ENCODE results near the gene TRAF2.

The TRAF2 gene

DNA sequence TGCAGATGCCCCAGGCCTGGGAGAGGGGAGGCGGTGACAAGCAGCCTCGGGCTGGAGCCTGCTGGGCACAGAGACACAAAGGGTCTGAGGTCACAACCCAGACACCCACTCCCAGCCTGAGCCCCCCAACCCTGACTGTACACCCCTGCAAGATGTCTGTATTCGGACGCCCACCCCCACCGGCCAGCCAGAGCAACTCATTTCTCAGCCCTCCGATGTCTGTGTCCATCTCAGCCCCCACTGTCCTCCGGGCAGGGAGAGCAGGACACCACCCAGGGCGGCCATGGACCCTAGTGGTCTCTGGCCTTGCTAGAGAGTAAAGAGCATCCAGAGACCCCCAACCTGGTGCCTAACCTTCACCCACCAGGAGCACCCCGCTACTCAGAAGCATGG lies 69.6 kb downstream of the TRAF2 start:
- no peak for ATAC-seq
- TF ChIP-seq SNAI2 (CRISPR knock-in tag; IDR thresholded peaks at IDR 0.05) (no peak), ZFP30 (CRISPR knock-in tag; IDR thresholded peaks at IDR 0.05) (no peak), GLIS3 (CRISPR knock-in tag; IDR thresholded peaks at IDR 0.05) (no peak), OSR1 (CRISPR knock-in tag; IDR thresholded peaks at IDR 0.05) (no peak), TOX (CRISPR knock-in tag; IDR thresholded peaks at IDR 0.05; ENCODE audit: borderline replicate concordance) (no peak), CSDC2 (CRISPR knock-in tag; IDR thresholded peaks at IDR 0.05) (no peak), RARB (CRISPR knock-in tag; IDR thresholded peaks at IDR 0.05) (no peak), ISL1 (CRISPR knock-in tag; IDR thresholded peaks at IDR 0.05) (no peak), ZC3H10 (CRISPR knock-in tag; IDR thresholded peaks at IDR 0.05) (no peak)
- TF ChIP-seq, protein P1, sequence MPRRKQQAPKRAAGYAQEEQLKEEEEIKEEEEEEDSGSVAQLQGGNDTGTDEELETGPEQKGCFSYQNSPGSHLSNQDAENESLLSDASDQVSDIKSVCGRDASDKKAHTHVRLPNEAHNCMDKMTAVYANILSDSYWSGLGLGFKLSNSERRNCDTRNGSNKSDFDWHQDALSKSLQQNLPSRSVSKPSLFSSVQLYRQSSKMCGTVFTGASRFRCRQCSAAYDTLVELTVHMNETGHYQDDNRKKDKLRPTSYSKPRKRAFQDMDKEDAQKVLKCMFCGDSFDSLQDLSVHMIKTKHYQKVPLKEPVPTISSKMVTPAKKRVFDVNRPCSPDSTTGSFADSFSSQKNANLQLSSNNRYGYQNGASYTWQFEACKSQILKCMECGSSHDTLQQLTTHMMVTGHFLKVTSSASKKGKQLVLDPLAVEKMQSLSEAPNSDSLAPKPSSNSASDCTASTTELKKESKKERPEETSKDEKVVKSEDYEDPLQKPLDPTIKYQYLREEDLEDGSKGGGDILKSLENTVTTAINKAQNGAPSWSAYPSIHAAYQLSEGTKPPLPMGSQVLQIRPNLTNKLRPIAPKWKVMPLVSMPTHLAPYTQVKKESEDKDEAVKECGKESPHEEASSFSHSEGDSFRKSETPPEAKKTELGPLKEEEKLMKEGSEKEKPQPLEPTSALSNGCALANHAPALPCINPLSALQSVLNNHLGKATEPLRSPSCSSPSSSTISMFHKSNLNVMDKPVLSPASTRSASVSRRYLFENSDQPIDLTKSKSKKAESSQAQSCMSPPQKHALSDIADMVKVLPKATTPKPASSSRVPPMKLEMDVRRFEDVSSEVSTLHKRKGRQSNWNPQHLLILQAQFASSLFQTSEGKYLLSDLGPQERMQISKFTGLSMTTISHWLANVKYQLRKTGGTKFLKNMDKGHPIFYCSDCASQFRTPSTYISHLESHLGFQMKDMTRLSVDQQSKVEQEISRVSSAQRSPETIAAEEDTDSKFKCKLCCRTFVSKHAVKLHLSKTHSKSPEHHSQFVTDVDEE (CRISPR knock-in tag; IDR thresholded peaks at IDR 0.05), result no peak
- TF ChIP-seq, protein P2, sequence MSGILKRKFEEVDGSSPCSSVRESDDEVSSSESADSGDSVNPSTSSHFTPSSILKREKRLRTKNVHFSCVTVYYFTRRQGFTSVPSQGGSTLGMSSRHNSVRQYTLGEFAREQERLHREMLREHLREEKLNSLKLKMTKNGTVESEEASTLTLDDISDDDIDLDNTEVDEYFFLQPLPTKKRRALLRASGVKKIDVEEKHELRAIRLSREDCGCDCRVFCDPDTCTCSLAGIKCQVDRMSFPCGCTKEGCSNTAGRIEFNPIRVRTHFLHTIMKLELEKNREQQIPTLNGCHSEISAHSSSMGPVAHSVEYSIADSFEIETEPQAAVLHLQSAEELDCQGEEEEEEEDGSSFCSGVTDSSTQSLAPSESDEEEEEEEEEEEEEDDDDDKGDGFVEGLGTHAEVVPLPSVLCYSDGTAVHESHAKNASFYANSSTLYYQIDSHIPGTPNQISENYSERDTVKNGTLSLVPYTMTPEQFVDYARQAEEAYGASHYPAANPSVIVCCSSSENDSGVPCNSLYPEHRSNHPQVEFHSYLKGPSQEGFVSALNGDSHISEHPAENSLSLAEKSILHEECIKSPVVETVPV (CRISPR knock-in tag; IDR thresholded peaks at IDR 0.05), result no peak

DNA sequence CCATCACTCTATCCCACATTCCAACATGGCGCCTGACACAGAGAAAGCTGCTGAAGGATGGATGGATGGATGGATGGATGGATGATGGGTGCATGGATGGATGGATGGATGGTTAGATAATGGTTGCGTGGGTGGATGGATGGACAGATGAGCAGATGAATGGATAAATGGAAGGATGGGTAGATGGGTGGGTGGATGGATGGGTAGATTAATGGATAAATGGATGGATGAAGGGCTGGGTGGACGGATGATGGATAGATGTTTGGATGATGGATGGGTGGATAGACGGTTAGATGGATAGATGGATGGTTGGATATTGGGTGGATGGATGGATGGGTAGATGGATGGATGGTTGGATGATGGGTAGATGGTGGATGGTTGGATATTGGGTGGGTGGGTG lies 70.3 kb downstream of the TRAF2 start:
- TF ChIP-seq GLIS3 (CRISPR knock-in tag; IDR thresholded peaks at IDR 0.05) (no peak), TCF4 (CRISPR knock-in tag; IDR thresholded peaks at IDR 0.05; ENCODE audit: borderline replicate concordance) (no peak), PPARA (CRISPR knock-in tag; IDR thresholded peaks at IDR 0.05; ENCODE audit: borderline replicate concordance) (no peak), ZC3H10 (CRISPR knock-in tag; IDR thresholded peaks at IDR 0.05) (no peak), ESRRG (CRISPR knock-in tag; IDR thresholded peaks at IDR 0.05) (no peak), OSR1 (CRISPR knock-in tag; IDR thresholded peaks at IDR 0.05) (no peak), BACH2 (CRISPR knock-in tag; IDR thresholded peaks at IDR 0.05; ENCODE audit: borderline replicate concordance) (no peak), ISL1 (CRISPR knock-in tag; IDR thresholded peaks at IDR 0.05) (no peak)
- no peak for ATAC-seq

DNA sequence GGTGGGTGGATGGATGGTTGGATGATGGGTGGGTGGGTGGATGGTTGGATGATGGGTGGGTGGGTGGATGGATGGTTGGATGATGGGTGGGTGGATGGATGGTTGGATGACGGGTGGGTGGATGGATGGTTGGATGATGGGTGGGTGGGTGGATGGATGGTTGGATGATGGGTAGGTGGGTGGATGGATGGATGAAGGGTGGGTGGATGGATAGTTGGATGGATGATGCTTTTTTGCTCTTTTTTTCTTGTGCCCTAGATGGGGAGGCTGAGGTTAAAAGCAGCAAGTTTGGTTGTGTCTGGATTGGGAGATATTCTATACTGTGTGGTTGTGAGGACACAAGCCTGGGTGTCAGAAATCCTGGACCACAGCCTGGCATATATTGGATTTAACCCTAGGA lies 71.1 kb downstream of the TRAF2 start:
- ATAC-seq, result no peak
- TF ChIP-seq, protein P1 (CRISPR knock-in tag; IDR thresholded peaks at IDR 0.05), result no peak
- TF ChIP-seq SNAI2 (CRISPR knock-in tag; IDR thresholded peaks at IDR 0.05) (no peak), RARB (CRISPR knock-in tag; IDR thresholded peaks at IDR 0.05) (no peak), ZNF70 (CRISPR knock-in tag; IDR thresholded peaks at IDR 0.05) (no peak)
- TF ChIP-seq, protein P3, sequence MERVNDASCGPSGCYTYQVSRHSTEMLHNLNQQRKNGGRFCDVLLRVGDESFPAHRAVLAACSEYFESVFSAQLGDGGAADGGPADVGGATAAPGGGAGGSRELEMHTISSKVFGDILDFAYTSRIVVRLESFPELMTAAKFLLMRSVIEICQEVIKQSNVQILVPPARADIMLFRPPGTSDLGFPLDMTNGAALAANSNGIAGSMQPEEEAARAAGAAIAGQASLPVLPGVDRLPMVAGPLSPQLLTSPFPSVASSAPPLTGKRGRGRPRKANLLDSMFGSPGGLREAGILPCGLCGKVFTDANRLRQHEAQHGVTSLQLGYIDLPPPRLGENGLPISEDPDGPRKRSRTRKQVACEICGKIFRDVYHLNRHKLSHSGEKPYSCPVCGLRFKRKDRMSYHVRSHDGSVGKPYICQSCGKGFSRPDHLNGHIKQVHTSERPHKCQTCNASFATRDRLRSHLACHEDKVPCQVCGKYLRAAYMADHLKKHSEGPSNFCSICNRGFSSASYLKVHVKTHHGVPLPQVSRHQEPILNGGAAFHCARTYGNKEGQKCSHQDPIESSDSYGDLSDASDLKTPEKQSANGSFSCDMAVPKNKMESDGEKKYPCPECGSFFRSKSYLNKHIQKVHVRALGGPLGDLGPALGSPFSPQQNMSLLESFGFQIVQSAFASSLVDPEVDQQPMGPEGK (CRISPR knock-in tag; IDR thresholded peaks at IDR 0.05; ENCODE audit: borderline replicate concordance), result no peak

DNA sequence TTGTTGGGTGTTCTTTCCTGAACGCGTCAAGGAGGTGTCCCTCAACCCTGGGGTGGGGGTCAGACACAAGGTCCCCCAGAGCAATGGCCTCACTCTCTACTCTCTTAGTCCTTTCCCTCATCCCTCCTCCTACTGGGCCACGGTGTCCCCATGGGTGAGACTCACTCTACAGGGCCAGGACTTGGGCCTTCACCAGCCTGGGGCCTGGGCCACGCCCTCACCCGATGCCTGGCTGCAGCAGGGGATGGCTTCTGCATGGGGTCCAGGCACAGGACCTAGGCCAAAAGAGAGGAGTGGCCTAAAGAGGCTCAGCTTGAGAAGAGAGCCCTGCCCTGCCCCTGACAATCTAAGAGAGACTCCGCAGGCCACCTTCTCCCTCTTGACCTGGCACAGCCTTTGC lies 71.6 kb downstream of the TRAF2 start:
- TF ChIP-seq ZFP3 (CRISPR knock-in tag; IDR thresholded peaks at IDR 0.05) (no peak), TOX (CRISPR knock-in tag; IDR thresholded peaks at IDR 0.05; ENCODE audit: borderline replicate concordance) (no peak), ZNF565 (CRISPR knock-in tag; conservative IDR thresholded peaks at IDR 0.05; ENCODE audit: low read depth) (no peak), ESRRG (CRISPR knock-in tag; IDR thresholded peaks at IDR 0.05) (no peak), ZC3H10 (CRISPR knock-in tag; IDR thresholded peaks at IDR 0.05) (no peak), CSDC2 (CRISPR knock-in tag; IDR thresholded peaks at IDR 0.05) (no peak), ARNTL (CRISPR knock-in tag; IDR thresholded peaks at IDR 0.05; ENCODE audit: borderline replicate concordance, low read depth) (no peak), ZNF8 (CRISPR knock-in tag; IDR thresholded peaks at IDR 0.05) (no peak), ISL1 (CRISPR knock-in tag; IDR thresholded peaks at IDR 0.05) (no peak), OSR1 (CRISPR knock-in tag; IDR thresholded peaks at IDR 0.05) (no peak)
- TF ChIP-seq, protein P4, sequence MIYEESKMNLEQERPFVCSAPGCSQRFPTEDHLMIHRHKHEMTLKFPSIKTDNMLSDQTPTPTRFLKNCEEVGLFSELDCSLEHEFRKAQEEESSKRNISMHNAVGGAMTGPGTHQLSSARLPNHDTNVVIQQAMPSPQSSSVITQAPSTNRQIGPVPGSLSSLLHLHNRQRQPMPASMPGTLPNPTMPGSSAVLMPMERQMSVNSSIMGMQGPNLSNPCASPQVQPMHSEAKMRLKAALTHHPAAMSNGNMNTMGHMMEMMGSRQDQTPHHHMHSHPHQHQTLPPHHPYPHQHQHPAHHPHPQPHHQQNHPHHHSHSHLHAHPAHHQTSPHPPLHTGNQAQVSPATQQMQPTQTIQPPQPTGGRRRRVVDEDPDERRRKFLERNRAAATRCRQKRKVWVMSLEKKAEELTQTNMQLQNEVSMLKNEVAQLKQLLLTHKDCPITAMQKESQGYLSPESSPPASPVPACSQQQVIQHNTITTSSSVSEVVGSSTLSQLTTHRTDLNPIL (CRISPR knock-in tag; IDR thresholded peaks at IDR 0.05; ENCODE audit: low read depth), result no peak
- TF ChIP-seq, protein P3 (CRISPR knock-in tag; IDR thresholded peaks at IDR 0.05; ENCODE audit: borderline replicate concordance), result no peak
- TF ChIP-seq, protein P5, sequence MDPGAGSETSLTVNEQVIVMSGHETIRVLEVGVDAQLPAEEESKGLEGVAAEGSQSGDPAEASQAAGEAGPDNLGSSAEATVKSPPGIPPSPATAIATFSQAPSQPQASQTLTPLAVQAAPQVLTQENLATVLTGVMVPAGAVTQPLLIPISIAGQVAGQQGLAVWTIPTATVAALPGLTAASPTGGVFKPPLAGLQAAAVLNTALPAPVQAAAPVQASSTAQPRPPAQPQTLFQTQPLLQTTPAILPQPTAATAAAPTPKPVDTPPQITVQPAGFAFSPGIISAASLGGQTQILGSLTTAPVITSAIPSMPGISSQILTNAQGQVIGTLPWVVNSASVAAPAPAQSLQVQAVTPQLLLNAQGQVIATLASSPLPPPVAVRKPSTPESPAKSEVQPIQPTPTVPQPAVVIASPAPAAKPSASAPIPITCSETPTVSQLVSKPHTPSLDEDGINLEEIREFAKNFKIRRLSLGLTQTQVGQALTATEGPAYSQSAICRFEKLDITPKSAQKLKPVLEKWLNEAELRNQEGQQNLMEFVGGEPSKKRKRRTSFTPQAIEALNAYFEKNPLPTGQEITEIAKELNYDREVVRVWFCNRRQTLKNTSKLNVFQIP (CRISPR knock-in tag; IDR thresholded peaks at IDR 0.05; ENCODE audit: borderline replicate concordance, low read depth), result no peak
- no peak for ATAC-seq
